ENCODE results near the gene SLC25A34. TPM values are rescaled to one million over a fixed set of nuclear protein-coding genes. Genes with fewer than 3 reads are reported as not detected.

The SLC25A34 gene
- total RNA-seq, 4 donors from 2014 or later = 0.38 to 1.8 (median 0.99) TPM

- intact Hi-C loops (cut with DNase I; ENCODE audit: low total_unique reads) = no loop called here
- WGBS, 2 donors = 86 to 89% methylated on average over 7 of the region's 7 CpGs
- DNase-seq (ENCODE audit: low spot score in 2 of 2) = no peak
- H3K4me3 ChIP-seq (ENCODE audit: low read depth, poor library complexity, severe bottlenecking) = no peak overlapping the region
- TF ChIP-seq POLR2A (IDR thresholded peaks at IDR 0.05) = no peak
- TF ChIP-seq CTCF (IDR thresholded peaks at IDR 0.05) = no peak
Measured at GRCh38 chr1:15739745-15740144, 3.7 kb downstream of the SLC25A34 start.

- no peak for TF ChIP-seq POLR2A (IDR thresholded peaks at IDR 0.05)
- TF ChIP-seq CTCF (IDR thresholded peaks at IDR 0.05) = no peak
- intact Hi-C loops (cut with DNase I; ENCODE audit: low total_unique reads) = no loop called here
- H3K4me3 ChIP-seq (ENCODE audit: low read depth, poor library complexity, severe bottlenecking) = no peak overlapping the region
- WGBS, 2 donors = 46 to 49% methylated on average over 26 to 27 of the region's 27 CpGs
- peak; percentile 70 to 94 for DNase-seq (ENCODE audit: low spot score in 2 of 2)
Measured at GRCh38 chr1:15740924-15741850, 5.1 kb downstream of the SLC25A34 start.

GRCh38 chr1:15742339-15742801 lies 6.3 kb downstream of the SLC25A34 start, which contains the start of gene TMEM82:
Gene TMEM82, plus strand, starts transcription at chr1:15742499. Its CDS starts 61 bp downstream, at chr1:15742560.
- whole genome bisulfite sequencing, 2 donors = 34 to 41% methylated on average over 14 of the region's 14 CpGs
- TF ChIP-seq POLR2A (IDR thresholded peaks at IDR 0.05) = no peak
- no peak for TF ChIP-seq CTCF (IDR thresholded peaks at IDR 0.05)
- no peak for DNase-seq (ENCODE audit: low spot score in 2 of 2)
- intact Hi-C loops (cut with DNase I; ENCODE audit: low total_unique reads) = no loop called here
- no peak within 1 kb of the TSS for H3K4me3 ChIP-seq (ENCODE audit: low read depth, poor library complexity, severe bottlenecking)

GRCh38 chr1:15744122-15744679 lies 8.1 kb downstream of the SLC25A34 start:
- intact Hi-C loops (cut with DNase I; ENCODE audit: low total_unique reads) = no loop called here
- no peak for DNase-seq (ENCODE audit: low spot score in 2 of 2)
- WGBS, 2 donors = 78 to 88% methylated on average over 24 to 27 of the region's 30 CpGs
- TF ChIP-seq POLR2A (IDR thresholded peaks at IDR 0.05) (no peak), CTCF (IDR thresholded peaks at IDR 0.05) (no peak)
- no peak overlapping the region for H3K4me3 ChIP-seq (ENCODE audit: low read depth, poor library complexity, severe bottlenecking)

- TF ChIP-seq POLR2A (IDR thresholded peaks at IDR 0.05) (no peak), CTCF (IDR thresholded peaks at IDR 0.05) (no peak)
- intact Hi-C loops (cut with DNase I; ENCODE audit: low total_unique reads) = no loop called here
- WGBS, 2 donors = 72 to 75% methylated on average over 7 to 8 of the region's 8 CpGs
- no peak for DNase-seq (ENCODE audit: low spot score in 2 of 2)
- no peak overlapping the region for H3K4me3 ChIP-seq (ENCODE audit: low read depth, poor library complexity, severe bottlenecking)
Measured at GRCh38 chr1:15747378-15747777, 11.3 kb downstream of the SLC25A34 start.

All from lower leg skin (tissue), 4 donors.